Inferior parietal cortex (tissue), 1 donor: ENCODE measurements around the gene NHLRC2.

Experiments used
- DNase-seq: peaks from one replicate; pipeline ENCODE4 v3.0.0-alpha.2; 2016; ENCODE audit errors: extremely low spot score

NHLRC2 gene

DNA sequence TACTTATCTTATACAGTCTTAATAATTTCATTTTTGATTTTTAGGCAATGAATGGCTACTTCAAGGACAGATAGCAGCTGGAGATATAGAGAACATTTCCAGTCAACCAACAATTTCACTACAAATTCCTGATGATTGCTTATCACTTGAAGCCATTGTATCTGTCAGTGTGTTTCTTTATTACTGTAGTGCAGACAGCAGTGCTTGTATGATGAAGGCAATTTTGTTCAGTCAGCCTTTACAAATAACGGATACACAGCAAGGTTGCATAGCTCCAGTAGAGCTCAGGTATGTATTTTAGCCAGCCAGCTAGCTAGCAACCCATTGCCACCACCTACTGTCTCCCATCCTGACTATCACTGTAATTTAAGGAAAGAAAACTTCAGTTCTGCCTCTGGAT is 53.8 kb downstream of the NHLRC2 start:
- no peak for DNase-seq

DNA sequence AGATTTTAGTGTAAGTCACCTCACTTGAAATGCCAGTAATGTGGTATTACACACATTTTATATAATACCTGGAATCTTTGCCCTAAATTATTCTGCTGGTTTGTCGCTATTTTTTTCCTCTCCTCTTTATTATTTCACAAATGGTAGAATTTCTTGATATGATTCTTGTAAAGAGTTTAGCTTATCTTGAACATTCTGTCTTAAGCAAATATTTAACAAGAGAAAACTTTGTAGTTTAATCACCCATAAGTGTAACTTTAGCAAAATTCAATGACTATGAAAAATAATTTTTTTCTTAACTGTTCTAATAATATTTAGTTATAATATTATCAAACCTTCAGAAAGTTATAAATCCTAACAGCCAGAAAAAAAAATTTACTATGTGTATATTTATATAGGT is 56.7 kb downstream of the NHLRC2 start:
- no peak for DNase-seq

DNA sequence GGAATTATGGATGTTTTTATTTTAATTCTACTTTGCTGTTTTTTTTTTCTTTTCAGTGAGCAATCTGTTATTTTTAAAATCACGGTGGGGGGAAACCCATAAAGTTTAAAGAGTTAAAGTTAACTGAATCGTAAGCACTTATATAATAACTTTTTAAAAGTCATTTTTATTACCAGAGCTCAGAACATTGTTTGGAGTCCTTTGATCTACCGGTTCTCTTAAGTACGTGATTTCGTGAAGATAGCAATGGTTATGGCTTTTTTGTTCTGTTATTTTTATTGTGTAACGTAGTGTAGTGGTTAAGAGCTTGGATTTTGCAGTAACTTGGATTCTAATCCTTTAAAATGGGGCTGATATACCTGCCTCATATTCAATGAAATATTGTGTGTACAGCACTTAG is 57.4 kb downstream of the NHLRC2 start:
- no peak for DNase-seq

DNA sequence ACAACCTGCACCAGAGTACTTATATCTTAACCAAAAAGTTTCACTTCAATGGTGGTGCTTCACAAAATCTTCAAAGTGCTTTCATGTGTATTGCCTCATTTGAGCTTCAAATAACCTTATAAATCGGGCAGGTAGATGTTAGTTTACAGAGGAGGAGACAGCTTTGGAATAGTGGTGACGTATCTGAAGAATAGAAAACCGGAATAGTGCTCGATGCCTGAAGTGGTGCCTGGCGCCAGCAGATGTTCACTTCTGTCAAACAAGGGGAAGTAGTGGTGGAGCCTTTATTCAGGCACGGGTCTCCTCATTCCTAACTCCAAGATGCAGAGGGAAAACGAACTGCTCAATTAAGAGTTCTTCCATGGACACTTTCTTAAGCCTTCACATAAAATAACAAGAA is 58.1 kb downstream of the NHLRC2 start:
- DNase-seq = no peak

DNA sequence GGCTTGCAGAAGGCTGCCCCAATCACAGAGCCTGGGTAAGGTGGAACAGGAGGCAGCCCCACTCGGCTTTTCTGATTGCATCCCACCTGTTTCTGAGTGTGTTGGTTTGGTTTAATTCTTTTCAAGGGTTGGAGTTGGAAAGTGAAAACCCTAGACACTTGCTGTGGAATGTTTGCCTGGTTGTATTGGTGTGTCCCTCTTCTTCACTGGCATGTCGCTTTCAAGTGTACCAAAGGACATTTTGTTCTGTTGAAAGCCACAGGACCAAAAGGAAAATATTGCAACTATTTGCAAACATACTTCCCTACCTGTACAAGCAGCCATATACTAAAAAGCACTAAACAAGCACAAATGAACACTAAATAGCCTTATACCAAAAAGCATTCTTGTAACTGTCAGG is 60.5 kb downstream of the NHLRC2 start:
- no peak for DNase-seq

DNA sequence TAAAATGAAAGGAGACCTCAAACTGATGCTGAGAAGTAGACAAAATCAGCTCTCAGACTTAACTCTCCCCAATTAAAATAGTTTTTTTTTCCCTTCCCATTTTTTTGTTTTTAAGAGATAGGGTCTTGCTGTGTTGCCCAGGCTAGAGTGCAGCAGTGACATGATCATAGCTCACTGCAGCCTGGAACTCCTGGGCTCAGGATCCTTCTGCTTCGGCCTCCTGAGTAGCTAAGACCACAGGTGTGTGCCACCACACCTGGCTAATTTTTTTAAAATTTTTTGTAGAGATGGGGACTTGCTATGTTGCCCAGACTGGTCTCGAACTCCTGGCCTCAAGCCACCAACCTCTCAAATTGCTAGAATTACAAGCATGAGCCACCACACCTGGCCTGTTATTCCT is 61.1 kb downstream of the NHLRC2 start:
- no peak for DNase-seq

DNA sequence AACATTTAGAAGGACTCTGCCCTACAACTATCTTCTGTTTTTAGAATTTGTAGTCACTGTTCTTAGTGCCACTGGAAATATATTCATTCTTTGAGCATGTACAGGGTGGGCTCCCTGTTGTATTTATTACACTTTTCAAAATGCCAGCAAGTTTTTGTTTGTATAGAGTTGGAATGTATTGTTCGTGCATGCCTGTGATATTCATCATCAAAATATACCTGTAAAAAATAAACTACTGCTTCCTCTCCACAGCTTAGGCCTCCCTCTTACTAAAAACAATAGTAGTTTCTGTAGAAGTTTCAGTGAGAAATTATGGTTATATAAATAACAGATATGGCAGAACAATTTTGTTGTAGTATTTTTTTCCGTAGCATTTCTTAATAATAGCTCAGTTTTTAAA is 61.6 kb downstream of the NHLRC2 start:
- no peak for DNase-seq

DNA sequence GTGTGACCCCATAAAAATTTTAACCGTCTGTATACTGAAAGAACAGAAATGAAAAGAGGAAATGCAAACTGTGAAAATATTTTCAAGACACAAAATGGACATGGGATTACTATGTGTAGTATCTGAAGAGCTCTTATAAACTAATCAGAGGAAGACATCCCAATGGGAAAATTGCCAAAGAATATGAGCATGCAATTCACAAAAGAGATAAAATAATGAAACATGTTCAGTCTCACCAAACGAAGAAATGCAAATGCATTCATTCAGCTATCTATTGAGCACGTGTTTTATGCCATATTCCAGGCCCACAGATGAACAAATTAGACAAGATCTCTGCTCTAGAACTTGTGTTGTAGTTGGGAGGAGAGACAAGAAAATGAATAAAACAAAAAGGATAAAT is 63.2 kb downstream of the NHLRC2 start:
- no peak for DNase-seq

DNA sequence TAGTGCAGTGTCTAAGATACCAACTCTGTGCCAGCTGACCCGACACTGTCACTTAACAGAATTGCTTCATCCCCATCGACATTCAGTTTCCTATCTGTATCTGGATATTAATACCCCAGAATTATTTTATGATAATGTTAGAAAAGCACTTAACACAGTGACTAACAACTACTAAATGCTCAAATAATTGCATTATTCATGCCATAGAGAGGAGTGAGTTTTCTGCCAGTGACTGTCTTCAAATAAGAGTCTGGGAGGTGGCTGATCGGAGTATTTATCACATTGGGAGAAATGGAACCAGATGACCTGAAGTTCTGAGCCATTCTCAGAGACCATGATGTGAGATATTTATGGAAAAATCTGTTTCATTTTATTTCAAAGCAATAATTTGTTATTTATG is 65.7 kb downstream of the NHLRC2 start:
- DNase-seq = no peak

DNA sequence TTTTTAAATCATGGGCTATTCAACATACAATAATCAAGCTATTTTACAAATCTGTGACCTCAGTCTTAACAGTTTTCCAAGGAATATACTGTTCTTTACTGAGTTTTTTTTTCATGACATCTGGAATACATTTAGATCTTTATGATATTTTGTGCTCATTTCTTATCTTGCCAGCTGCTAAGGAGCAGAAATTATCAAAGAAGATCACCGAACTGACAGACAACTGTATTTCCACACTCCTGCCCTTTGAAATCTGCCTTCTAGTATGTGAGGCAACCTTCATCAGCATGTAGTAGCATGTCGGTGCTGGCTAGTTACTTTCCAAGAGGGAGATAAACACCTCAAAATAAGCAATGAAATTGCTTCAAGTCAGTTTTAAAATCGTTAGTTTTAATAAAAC is 66.4 kb downstream of the NHLRC2 start:
- DNase-seq = no peak

DNA sequence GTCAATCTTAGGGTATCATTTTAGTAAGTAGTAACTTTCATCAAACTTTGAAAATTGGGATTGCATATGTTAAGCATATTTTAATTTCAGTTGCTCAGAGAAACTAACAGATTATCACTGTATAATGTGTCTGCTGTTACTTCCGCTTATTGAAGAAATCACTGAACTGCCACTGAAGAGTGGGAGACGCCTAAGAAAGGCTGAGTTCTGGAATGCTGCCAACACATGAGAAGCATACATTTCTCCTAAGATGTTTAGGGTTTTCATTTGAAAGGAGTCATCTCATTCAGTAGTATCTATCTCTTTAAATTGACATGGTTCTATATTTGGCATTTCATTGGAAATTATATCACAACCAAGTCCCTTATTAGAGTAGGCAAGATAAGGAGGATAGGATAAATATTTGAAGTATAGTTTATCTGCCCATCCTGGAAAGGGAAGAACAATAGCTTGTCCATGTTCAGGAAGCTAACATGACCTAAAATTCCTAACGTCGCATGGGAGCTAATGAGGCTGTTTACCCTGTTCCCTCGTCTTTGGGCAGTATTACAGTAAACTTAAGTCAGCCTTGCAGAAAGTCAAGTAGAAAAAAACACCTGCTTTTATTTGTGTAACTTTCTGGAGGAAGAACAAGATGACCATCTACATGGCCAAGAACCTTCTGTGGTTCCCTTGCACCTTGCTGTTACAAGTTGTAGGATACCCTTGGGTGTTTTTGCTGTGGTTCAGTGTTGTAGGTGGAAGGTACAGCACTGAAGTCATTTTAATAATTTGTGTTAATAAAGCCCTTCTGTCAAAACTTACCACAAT is 67.3 kb downstream of the NHLRC2 start:
- no peak for DNase-seq

DNA sequence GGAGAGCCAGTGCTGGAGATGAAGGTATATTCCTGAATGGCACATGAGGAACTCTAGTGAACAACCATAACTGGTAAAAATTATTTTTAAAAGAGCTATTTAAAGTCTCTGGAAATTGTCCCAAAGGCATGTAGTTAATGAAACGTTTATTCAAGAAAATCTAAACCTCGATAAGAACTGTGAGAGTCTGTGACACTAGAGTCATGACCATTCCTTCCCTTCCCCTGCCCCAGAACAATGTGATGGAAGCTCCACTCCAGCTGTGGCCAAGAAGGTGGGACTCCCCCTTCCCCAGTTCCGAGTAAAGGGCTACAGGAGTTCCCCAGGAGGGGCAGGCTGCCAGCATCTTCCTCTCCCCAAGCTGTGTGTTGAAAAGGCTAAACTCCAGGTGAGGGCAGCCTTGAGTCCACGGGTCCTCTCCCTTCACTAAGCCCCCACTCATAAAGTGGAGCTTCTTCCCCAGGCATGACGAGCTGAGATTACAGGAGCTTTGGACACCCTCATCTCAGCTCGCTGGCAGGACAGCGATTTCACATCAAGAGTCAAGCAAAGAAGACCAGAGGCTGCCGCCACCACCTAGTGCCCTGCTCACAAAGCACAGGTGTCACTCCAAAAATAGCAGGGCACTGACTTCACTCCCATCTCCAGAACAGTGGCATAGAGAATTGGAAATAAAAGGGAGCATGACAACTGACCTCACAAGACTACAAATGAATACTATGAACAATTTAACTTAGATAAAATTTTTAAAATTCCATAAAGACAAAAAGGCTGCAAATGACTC is 68.5 kb downstream of the NHLRC2 start:
- no peak for DNase-seq

DNA sequence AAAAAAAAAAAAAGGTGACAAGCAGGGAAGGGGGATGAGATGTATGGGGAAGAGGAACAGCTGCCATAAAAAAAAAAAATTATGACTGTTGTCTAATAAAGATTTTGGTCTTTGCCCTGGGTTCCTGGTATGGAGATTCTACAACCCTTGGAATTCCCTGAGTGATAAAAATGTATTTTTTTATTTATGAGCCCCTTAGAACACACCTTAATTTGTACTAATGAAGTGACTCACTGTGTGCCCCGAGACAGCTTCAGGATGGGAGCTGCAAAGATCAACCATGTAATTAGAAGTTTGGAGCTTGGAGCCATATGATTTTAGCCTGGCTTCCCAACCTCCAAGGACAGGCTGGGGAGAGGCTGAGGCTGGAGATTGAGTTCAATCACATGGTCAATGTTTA is 69.7 kb downstream of the NHLRC2 start:
- DNase-seq = no peak

DNA sequence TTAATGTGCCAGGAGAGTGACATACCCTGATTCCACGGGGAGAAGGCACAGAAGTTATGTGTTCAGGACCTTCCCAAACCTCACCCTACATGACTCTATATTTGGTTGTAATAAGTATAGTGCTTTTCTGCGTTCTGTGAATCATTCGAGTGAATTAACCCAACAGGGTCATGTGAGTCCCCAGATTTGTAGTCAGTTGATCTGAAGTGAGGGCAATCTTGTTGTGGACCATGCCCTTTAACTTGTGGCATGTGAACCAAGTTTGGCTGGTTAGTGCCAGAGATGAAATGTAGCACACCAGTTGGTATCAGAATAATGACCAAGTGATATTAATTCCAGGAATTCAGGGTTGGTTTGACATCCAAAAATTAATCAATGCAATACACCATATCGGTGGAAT is 70.2 kb downstream of the NHLRC2 start:
- no peak for DNase-seq

DNA sequence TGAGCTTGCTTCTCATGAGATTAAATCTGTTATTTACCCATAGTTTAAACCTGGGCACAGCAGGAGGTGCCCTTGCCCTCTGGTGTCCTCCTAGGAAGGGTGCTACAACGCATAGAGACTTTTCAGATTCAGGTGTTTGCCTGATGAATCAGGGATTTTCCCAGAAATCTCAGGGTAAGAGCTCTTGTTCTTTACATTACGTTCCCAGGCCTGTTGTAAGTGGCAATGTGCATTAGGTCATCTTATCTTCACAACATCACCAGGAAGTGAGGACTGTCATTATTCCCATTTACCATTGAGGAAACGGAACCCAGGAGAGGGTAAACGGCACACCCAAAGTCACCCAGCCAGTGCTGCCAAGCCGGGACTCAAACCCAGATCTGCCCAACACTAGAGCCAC is 73.0 kb downstream of the NHLRC2 start:
- DNase-seq = no peak

DNA sequence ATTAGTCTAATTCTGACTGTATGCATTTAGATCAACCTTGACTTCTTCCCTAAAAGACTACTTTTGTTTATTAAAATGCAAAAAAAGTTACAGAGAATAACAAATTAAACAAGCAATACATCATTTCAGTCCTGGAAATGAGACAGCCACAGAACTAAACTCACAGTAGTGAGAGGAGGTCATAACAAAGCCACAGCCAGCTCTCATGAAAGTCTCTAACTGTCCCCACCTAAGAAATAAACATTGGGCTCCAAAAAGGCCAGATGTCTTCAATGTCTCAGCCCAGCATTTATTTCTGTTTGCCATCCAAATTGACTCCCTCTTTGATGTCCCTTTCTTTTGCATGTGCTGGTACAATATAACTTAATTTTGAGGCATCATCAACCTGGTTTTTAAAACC is 74.4 kb downstream of the NHLRC2 start:
- no peak for DNase-seq

DNA sequence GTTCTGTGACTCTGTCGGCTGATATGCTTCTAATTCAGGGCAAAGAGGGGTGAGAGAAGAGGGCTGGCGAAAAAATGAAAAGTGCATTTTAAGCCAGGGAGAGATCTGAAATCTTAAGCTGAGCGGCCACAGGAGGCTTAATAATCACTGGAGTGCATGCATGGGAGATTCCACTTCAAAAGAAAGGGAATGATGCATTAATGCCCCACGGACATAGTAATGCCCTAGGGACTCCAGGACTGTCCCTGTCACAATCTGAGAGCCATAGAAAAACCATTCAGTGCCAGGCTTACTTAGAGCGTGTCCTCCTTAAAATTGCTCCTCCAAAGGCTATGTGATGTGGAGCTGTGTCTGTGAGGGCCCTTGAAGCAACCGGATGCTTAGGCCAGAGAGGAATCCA is 75.1 kb downstream of the NHLRC2 start:
- no peak for DNase-seq

DNA sequence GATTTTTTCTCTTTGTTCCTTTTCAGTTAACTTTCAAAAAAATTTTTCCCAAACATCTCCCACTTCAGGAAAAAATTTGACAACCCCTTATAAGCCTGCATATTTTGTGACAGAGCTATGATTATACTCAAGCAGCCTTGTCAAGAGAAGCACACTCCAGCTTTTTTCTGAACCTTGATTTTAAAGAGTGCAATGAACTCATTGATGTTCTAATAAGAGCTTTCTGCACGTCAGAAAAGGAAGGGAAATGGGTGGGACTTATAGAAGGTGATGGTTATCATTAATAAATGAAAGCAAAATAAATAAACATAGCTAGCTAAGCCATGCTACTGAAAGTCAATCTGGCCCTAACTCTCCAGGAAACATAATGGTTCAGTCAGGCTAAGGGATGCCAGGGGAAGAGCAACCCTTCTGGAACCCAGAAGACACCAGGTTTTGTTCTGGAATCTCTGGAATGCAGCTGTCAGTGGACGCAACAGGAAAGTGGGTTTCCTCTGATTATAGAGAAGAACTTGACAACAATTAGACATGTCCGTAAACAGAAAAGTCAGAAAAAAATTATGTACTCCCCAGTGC is 76.1 kb downstream of the NHLRC2 start:
- DNase-seq = no peak

DNA sequence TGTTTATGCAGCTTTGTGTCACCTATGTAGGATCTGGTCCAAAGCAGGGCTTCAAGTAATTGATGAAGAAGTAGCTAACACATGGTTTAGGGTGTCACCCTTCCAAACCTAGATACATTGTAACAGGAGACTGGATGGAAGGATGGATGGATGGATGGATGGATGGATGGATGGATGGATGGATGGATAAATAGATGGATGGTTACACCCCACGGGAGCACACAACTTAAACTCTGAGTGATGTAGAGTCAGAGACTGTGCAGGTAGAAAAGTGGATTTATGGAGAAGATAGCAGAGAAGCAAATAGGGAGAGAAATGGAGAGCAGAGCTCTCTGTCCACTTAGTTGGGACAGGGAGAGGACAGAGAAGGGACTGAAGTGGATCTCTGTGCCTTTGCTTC is 78.4 kb downstream of the NHLRC2 start:
- DNase-seq = no peak

DNA sequence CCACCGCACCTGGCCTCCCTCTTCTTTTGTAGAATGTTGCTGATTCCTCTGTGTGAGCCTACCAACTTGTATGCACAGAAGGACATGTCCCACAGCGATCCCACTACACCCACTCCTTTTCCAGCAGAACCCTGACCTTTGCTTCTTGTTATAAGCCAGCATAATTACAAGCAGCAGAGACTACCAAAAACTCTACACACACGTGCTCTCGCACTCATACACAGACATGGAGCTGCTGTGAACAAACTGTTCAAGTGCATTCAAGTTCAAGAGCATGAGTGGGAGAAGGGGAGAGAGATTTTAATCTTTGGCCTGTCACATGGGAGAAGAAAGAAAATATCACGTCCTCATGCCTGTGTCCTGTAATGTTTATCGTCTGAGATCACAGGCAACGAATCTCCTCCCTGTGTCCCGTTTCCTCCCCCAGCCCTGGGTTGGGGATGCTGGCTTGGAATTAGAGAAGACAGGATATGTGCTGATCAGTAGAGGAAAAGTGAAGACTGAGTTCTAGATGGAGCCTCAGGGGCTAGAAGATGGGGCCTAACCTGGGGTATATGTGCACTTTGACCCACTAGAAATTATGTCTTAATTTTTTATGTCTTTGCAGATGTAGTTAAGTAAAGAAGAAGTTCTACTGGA is 79.6 kb downstream of the NHLRC2 start:
- no peak for DNase-seq

DNA sequence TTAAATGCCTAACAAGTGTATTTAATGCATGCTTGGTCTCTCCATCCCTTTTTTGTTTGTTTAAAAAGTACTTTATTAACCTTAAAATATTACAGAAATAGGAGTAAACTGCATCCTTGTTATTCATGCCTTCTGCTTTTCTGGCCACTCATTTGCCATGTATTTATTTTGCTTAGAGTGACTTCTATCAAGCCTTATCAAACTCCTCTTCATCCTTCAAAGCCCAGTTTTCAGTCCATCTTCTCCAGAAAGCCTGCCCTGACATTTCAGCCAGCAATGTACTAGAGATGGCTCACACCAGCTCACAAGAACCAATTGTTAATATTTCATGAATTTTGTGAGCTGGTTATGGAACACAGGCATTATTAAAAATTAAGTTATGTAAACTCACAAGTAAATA is 82.8 kb downstream of the NHLRC2 start:
- DNase-seq = no peak

DNA sequence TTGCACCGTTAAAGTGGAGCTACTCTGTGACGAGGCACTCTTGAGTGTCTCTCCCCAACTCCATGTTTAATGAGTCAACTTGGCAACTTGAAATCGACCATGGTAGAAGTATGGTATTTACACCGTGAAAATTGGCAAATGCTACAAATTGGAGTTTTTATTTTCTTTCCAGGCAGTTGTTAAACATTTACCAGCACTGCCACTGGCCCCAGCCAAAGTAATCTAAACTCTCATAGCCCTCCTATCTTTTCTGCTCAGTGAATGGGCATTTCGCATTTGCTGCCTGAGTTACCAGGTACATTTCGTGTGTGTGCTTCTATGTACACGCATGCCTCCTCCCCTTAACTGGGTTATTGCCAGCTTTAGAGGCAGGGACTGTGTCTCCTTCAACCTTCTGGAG is 83.3 kb downstream of the NHLRC2 start:
- no peak for DNase-seq
